Urothelium cell line (cell line): ENCODE results near the gene RHOBTB3.
"Not testable (repeated sequence)": the region's sequence is repeated elsewhere in the genome, so short reads cannot be mapped to it uniquely, and the experiment has no call there.

ENCODE experiments used
- DNase-seq: peaks from one replicate; pipeline ENCODE4 v3.0.0; 2011; ENCODE audit warnings: low spot score, mixed read lengths
- FAIRE-seq: peaks from 2 replicates; lab custom pipeline; 2011; peaks lifted over from hg19 to GRCh38; lab: Jason Lieb, UNC

The RHOBTB3 gene

GRCh38 chr5:95836971-95837370 is 105.8 kb downstream of the RHOBTB3 start:
- FAIRE-seq, DNase-seq: not testable (repeated sequence)

- DNase-seq (no peak), FAIRE-seq (no peak)
Measured at GRCh38 chr5:95837492-95837891, 106.4 kb downstream of the RHOBTB3 start.

GRCh38 chr5:95838001-95838520 is 106.9 kb downstream of the RHOBTB3 start:
- no peak for FAIRE-seq

GRCh38 chr5:95838556-95838955 is 107.4 kb downstream of the RHOBTB3 start:
- FAIRE-seq = no peak
- no peak for DNase-seq

More at GRCh38 chr5:95838001-95838520, 106.9 kb downstream of the RHOBTB3 start:
- no peak for DNase-seq

GRCh38 chr5:95839658-95840057 is 108.5 kb downstream of the RHOBTB3 start:
- FAIRE-seq = no peak
- DNase-seq = no peak

- no peak for DNase-seq
Measured at GRCh38 chr5:95840956-95841705, 110.0 kb downstream of the RHOBTB3 start.

GRCh38 chr5:95841914-95842812 is 111.0 kb downstream of the RHOBTB3 start:
- DNase-seq (no peak), FAIRE-seq (no peak)

More at GRCh38 chr5:95840956-95841705, 110.0 kb downstream of the RHOBTB3 start:
- FAIRE-seq = no peak

- no peak for FAIRE-seq
- DNase-seq = peak; percentile 76
Measured at GRCh38 chr5:95842854-95843544, 111.9 kb downstream of the RHOBTB3 start.

GRCh38 chr5:95843733-95844223 is 112.6 kb downstream of the RHOBTB3 start:
- FAIRE-seq (no peak), DNase-seq (no peak)

- FAIRE-seq (no peak), DNase-seq (no peak)
Measured at GRCh38 chr5:95845391-95845790, 114.3 kb downstream of the RHOBTB3 start.
